Vagina (tissue), 2 donors: ENCODE data around the gene TYR.
"Not testable (repeated sequence)": the region's sequence is repeated elsewhere in the genome, so short reads cannot be mapped to it uniquely, and the experiment has no call there.

Experiments
- POLR2A ChIP-seq, 2 donors: fragments of 450-650 bp; IDR thresholded peaks; one replicate each; pipeline ENCODE4 v1.6.1; 2017; ENCODE audit warnings: antibody characterized with exemption in 2 of 2, mild to moderate bottlenecking in 2 of 2, moderate library complexity in 2 of 2
- TF ChIP-seq, protein P1 (sequence below), 3 experiments: fragments of 450-650 bp in 2 of 3; fragments of 200-600 bp in 1 of 3; sonication (generic) in 1 of 3; IDR thresholded peaks; one replicate each; pipeline ENCODE4 v1.5.1; 2017 to 2019; ENCODE audit warnings: antibody characterized with exemption in 3 of 3, mild to moderate bottlenecking in 2 of 3, moderate library complexity in 2 of 3

DNA sequence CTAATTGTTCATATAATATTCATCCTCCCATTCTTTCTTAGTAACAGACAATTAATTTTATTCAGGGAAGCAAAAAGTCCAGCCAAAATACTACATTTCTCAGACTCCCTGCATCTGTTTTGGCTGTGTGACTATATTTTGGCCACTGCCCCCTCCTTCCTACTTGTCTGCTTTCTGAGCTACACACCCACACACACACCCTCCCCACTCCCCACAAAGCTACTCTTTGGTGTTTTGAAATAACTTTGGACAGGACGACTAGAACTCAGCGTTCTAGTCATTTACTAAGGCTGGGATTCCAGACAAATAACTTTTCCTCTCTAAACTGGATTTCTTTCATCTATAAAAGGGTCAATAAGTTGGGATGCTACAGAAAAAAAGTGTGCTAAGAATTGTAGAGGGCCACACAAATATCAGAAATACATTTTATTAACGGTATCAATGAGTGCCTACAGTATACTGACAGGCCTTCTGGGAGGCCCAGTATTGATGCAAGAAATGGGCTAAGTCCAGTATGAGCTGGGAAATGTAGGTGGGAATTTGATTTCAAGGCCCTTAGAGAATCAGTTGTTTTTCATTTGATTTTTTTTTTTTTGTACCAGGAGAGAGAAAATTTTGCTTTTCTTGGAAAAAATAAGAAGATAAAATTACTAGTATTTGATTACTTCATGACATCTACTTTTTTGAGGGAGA, 165.4 kb downstream of the TYR start:
- TF ChIP-seq, protein P1, sequence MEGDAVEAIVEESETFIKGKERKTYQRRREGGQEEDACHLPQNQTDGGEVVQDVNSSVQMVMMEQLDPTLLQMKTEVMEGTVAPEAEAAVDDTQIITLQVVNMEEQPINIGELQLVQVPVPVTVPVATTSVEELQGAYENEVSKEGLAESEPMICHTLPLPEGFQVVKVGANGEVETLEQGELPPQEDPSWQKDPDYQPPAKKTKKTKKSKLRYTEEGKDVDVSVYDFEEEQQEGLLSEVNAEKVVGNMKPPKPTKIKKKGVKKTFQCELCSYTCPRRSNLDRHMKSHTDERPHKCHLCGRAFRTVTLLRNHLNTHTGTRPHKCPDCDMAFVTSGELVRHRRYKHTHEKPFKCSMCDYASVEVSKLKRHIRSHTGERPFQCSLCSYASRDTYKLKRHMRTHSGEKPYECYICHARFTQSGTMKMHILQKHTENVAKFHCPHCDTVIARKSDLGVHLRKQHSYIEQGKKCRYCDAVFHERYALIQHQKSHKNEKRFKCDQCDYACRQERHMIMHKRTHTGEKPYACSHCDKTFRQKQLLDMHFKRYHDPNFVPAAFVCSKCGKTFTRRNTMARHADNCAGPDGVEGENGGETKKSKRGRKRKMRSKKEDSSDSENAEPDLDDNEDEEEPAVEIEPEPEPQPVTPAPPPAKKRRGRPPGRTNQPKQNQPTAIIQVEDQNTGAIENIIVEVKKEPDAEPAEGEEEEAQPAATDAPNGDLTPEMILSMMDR (IDR thresholded peaks at IDR 0.05), result not testable (repeated sequence)
- not testable (repeated sequence) for TF ChIP-seq POLR2A (IDR thresholded peaks at IDR 0.05)
